ENCODE data around the gene AP1G2.

DNA sequence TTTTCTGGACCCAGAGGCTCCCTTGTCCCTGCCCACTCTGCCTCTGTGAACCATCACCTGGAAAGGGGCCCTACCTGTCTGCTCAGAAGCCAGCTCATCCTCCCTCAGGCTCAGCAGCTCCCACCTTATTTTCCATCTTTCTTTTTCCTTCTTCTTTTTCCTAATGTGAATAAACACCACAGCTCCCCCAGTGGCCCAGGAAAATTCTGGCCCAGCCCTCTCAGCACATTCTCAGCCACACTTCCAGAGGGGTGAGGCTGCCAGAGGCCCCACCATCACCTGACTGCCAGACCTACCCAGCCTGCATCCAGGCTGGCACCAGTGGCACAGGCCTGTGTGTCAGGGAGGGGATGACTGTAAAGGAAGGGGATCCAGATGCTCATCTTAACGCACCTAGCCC, 39.0 kb downstream of the AP1G2 start:
- TF ChIP-seq, protein P1, sequence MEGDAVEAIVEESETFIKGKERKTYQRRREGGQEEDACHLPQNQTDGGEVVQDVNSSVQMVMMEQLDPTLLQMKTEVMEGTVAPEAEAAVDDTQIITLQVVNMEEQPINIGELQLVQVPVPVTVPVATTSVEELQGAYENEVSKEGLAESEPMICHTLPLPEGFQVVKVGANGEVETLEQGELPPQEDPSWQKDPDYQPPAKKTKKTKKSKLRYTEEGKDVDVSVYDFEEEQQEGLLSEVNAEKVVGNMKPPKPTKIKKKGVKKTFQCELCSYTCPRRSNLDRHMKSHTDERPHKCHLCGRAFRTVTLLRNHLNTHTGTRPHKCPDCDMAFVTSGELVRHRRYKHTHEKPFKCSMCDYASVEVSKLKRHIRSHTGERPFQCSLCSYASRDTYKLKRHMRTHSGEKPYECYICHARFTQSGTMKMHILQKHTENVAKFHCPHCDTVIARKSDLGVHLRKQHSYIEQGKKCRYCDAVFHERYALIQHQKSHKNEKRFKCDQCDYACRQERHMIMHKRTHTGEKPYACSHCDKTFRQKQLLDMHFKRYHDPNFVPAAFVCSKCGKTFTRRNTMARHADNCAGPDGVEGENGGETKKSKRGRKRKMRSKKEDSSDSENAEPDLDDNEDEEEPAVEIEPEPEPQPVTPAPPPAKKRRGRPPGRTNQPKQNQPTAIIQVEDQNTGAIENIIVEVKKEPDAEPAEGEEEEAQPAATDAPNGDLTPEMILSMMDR (IDR thresholded peaks at IDR 0.05), result no peak
- TF ChIP-seq EZH2 (IDR thresholded peaks at IDR 0.05; ENCODE audit: borderline replicate concordance, insufficient read depth, low read depth, low read length, poor library complexity, severe bottlenecking), result no peak
